IPS-NIHi7 (cell line): ENCODE results near the gene SPTBN1.
"Not testable (repeated sequence)": the region's sequence is repeated elsewhere in the genome, so short reads cannot be mapped to it uniquely, and the experiment has no call there.

Source experiments
- DNase-seq: peaks from one replicate; pipeline ENCODE4 v3.0.0; 2012; ENCODE audit warnings: mixed read lengths; ENCODE audit errors: extremely low spot score

SPTBN1 gene

DNA sequence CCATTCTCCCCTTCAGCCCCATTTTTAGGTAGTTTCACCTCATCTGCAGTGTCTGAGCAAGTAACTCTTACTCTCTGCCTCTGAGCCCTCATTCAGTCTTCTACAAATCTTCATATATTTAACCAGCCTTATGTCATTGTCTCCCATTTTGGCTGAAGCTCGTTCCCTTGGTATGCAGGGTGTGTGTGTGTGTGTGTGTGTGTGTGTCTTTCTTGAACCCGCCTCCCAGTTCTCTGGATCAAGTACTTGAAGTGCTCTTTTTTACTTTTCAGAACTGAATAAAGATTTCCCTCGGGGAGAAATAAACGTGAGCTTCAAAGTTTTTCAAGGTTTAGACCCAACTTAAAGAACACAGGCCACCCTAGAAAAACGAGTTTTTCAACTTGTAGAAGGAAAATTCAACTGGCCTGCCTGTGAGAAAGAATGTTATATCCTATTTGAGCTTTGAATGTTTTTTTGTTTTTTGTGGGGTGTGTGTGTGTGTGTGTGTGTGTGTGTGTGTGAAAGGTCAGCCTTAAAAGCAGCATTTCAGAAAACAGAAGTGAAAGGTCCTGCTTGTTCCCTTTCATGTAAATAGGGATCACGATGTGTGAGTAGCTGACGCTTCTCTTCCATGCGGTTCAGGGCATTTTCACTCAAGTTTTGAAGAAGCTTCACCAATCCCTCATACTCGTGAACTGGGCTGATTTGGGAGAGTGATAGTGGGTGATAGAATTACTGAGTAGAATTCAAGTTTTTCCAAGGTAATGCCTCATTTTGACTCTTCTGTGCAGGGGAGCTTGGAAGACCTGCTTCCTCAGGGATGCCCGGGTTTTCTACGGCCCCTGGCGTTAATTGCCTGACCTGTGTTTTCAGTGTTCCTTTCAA, 216.7 kb downstream of the SPTBN1 start:
- DNase-seq: no peak

GRCh38 chr2:54673501-54673998, 217.4 kb downstream of the SPTBN1 start:
- DNase-seq: no peak

- DNase-seq: no peak
Observed at GRCh38 chr2:54675281-54675680, 219.2 kb downstream of the SPTBN1 start.

- no peak for DNase-seq
Observed at GRCh38 chr2:54675738-54676137, 219.6 kb downstream of the SPTBN1 start.

DNA sequence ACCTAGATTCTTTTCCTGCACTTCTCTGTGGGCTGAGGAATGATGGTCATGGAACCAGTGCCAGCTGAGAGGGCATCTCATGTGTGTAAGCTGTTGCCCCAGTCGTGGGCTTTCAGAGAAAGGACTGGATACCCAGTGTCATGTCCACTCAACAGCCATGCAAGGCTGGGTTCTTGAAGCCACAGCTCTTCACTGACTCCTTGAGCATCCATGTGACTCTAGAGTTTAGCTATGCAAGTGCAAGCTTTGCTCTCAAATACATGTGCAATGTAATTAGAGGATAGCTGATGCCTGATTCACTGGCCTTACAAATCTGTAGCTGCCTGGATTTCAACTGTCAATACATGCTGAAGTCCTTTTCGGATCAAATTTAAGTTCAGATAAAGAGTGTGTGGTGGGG, 220.5 kb downstream of the SPTBN1 start:
- no peak for DNase-seq

- no peak for DNase-seq
Observed at GRCh38 chr2:54677476-54678265, 221.5 kb downstream of the SPTBN1 start.

- no peak for DNase-seq
Observed at GRCh38 chr2:54678719-54679118, 222.6 kb downstream of the SPTBN1 start.

GRCh38 chr2:54680397-54681041, 224.4 kb downstream of the SPTBN1 start:
- no peak for DNase-seq

DNA sequence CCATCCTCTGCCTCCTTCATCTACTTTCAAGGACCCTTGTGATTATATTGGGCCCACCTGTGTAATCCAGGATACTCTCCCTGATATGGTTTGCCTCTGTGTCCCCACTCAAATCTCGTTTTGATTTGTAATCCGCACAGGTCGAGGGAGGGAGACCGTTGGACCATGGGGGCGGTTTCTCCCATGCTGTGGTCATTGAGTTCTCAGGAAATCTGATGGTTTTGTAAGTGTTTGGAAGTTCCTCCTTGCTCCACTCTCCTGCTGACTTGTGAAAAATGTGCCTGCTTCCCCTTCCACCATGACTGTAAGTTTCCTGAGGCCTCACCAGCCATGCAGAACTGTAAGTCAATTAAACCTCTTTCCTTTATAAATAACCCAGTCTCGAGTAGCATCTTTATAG, 225.3 kb downstream of the SPTBN1 start:
- DNase-seq: no peak

DNA sequence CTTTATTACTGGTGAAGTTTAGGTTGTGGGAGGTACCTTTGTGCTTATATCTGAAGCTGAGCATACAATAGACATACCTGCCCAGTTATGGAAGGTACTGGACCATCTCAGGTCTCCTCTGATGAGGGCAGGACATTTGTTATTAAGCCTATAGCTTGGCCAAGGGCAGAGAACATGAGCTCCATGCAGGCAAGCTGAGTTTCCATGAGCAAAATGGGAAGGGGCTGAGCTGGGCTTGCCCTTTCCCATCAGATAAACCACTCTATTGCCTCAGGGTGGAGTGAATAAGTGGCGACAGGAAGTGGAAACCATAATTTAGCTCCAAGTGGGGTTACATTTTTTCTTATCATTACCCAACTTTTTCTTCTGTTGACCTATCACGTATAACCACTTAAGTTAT, 227.5 kb downstream of the SPTBN1 start:
- DNase-seq: no peak

- DNase-seq: no peak
Observed at GRCh38 chr2:54685263-54685775, 229.2 kb downstream of the SPTBN1 start.

DNA sequence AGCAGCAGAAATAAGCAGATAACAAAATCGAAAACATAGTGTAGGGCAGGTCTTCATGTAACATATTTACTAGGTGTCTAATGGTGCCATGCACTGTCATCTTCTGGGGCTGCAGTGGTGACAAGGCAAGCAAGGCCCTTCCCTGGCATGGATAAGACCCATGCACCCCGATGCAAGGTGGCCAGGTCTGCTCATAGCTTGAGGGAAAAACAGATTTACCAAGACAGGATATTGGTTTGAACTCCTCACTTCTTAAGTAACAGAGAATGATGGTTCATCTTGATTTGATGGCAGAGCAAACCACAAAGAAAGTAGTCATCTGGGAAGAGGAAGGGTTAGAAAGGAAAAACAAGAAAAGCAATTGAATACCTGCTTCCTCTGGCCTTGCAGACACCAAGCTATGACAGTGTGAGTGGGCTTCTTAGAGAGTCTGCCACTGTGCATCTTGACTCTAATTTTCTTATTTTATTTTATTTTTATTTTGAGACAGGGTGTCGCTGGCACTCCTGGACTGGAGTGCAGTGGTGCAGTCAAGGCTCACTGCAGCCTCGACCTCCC, 231.5 kb downstream of the SPTBN1 start:
- no peak for DNase-seq

DNA sequence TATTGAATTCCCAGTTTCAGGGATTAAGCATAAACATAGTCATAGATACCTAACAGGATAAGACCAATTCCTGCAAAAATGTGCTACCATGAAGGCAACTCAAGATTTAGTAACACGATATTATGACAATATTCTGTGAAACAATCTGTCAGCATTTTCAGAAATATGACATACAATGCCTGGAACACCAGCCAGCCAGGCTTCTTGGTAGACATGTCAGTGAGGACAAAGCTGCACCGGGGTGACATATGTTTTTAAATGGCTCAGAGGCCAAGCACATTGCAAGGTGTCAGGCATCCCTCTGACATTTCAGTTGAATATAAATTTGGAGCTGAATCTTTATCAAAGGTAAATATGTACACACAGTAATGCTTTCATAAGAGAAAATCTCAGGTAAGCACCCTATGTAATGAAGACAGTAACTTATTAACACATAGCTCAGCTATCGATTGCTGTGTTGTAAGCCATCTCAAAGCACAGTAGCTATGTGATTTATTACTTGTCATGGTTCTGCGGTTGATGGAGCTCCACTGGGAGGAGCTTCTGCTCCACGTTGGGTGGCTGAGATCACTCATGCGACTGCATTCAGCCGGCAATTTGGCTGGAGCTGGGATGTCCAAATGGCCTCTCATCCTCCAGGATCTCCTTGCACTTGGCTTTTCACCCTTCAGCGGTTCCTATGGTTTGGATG, 235.5 kb downstream of the SPTBN1 start:
- no peak for DNase-seq

- DNase-seq: no peak
Observed at GRCh38 chr2:54692556-54692955, 236.4 kb downstream of the SPTBN1 start.

- no peak for DNase-seq
Observed at GRCh38 chr2:54695378-54695777, 239.3 kb downstream of the SPTBN1 start.

GRCh38 chr2:54697934-54698333, 241.8 kb downstream of the SPTBN1 start:
- DNase-seq: no peak

DNA sequence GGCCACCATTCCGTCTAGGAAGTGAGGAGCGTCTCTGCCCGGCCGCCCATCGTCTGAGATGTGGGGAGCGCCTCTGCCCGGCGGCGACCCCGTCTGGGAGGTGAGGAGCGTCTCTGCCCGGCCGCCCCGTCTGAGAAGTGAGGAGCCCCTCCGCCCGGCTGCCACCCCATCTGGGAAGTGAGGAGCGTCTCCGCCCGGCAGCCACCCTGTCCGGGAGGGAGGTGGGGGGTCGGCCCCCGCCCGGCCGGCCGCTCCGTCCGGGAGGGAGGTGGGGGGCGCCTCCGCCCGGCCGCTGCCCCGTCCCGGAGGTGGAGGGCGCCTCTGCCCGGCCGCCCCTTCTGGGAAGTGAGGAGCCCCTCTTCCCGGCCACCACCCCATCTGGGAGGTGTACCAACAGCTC, 242.8 kb downstream of the SPTBN1 start:
- DNase-seq: not testable (repeated sequence)

DNA sequence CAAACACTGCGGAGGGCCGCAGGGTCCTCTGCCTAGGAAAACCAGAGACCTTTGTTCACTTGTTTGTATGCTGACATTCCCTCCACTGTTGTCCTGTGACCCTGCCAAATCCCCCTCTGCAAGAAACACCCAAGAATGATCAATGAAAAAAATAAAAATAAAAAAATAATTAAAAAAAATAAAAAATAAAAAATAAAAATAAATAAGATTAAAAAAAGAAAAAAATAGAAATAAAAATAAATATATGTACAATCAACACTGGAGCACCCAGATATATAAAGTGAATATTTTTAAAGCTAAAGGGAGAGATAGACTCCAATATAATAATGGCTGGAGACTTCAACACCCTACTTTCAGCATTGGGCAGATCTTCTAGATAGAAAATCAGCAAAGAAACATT, 243.5 kb downstream of the SPTBN1 start:
- no peak for DNase-seq

DNA sequence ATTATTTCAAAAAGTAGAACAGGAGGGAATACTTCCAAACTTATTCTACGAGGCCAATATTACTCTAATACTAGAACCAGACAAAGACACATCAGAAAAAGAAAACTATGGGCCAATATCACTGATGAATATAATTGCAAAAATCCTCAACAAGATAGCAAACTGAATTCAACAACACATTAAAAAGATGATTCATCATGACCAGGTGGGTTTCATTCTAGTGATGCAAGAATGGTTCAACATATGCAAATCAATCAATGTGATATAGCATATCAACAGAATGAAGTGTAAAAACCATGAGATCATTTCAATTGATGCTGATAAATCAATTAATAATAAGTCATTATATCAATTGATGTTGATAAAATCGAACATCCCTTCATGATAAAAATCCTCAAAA, 244.9 kb downstream of the SPTBN1 start:
- DNase-seq: no peak

GRCh38 chr2:54704238-54704637, 248.1 kb downstream of the SPTBN1 start:
- no peak for DNase-seq
